ENCODE data around the gene HPS3. TPM values are rescaled to one million over a fixed set of nuclear protein-coding genes. Genes with fewer than 3 reads are reported as not detected.

The HPS3 gene
- total and polyA plus RNA-seq, 2 of the 4 experiments (the other 2 are of a cell fraction) = 15.2 to 24.2 TPM

DNA sequence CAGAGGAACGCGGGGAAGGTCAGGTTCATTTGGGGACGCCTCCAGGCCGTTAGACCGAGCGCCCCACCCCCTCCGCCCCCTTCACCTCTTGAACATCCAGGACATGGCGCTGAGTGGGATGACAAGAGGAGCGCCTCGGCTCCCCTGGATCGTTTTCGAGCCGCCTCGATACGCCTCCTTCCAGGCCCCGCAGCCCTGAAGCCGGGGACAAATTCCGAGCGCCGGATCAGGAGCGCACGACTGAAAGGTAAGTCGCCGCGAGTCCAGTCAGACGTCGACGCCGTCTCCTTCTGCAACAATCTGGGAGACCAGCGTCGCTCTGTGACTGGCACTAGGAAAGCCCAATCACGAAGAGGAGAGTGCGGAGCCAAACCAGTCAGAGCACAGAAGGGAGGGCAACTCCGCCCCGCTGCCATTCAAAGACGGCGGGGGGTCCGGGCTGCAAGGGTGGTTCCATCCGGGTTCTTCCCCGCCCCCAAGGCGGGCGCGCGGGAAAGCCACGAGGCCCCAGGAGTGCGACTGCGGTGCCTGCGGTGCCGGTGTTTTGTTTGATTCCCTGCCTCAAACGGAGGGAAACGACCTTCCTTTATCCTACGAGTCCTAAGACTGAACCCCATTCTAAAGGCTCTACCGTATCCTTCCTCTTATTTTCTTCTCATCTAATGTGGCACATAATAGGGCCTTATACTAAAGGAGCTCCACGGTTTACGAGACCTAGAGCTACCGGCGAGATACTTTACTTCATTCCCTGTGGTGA lies 43.0 kb upstream of the HPS3 start, which contains the start of gene HLTF:
Gene HLTF (minus strand): TSS at position 302 of the 757 bp plus-strand sequence. CDS start 197 bp downstream, at position 105.
- Histone ChIP-seq H2BK5ac (ENCODE audit: low read depth, low read length, poor library complexity, severe bottlenecking) (peak within 1 kb of the TSS; percentile 55), H4K5ac (ENCODE audit: low read depth, low read length) (peak within 1 kb of the TSS; percentile 94), H3K23ac (ENCODE audit: low read depth, low read length) (peak within 1 kb of the TSS; percentile 84), H2BK15ac (ENCODE audit: low read depth, low read length) (peak within 1 kb of the TSS; percentile 90; the same call in 2 of the 3 replicates), H3K27ac (ENCODE audit: insufficient read depth, low read length) (peak within 1 kb of the TSS; percentile 68), H4K8ac (ENCODE audit: low read depth in 2 of 2, low read length in 2 of 2) (peak within 1 kb of the TSS; percentile 91 to 94), H3K79me1 (ENCODE audit: low read depth in 1 of 2, low read length in 2 of 2) (peaks cover 17 to 28% of the 10 kb centered on the region in 2 experiments), H3K27me3 (ENCODE audit: control insufficient read depth, insufficient read depth, low read length) (no peaks in the 10 kb centered on the region), H3K18ac (ENCODE audit: low read depth, low read length) (peak within 1 kb of the TSS; percentile 63), H3K4ac (ENCODE audit: low read depth, low read length) (peak within 1 kb of the TSS; percentile 65), H3K36me3 (ENCODE audit: control insufficient read depth, insufficient read depth, low read length) (peaks cover 3% of the 10 kb centered on the region), H3K14ac (replicated peaks; ENCODE audit: low read depth, low read length) (peak within 1 kb of the TSS; percentile 50), H4K91ac (ENCODE audit: insufficient read depth, low read depth, low read length) (peak within 1 kb of the TSS; percentile 78), H2BK20ac (ENCODE audit: low read depth, low read length) (peak within 1 kb of the TSS; percentile 48; the same call in 1 of the 2 replicates), H3K4me2 (ENCODE audit: low read depth, low read length) (peak within 1 kb of the TSS; percentile 96), H3K4me1 (ENCODE audit: control insufficient read depth, insufficient read depth, low read length) (0 out of 2 replicates have a peak, but pooled peaks cover 2% of the 10 kb centered on the region), H3K9me1 (ENCODE audit: insufficient read depth, low read length) (no peaks in the 10 kb centered on the region), H4K20me1 (ENCODE audit: insufficient read depth, low read length) (no peaks in the 10 kb centered on the region; the same call in 1 of the 2 replicates), H2AK5ac (ENCODE audit: low read depth, low read length) (peak within 1 kb of the TSS; percentile 24; the same call in 1 of the 2 replicates), H3K56ac (ENCODE audit: extremely low read depth, insufficient read depth, low read length) (peak within 1 kb of the TSS; percentile 49), H2AK9ac (replicated peaks; ENCODE audit: low read depth, low read length, poor library complexity) (peak within 1 kb of the TSS; percentile 70), H2BK120ac (ENCODE audit: low read depth, low read length) (peak within 1 kb of the TSS; percentile 59), H2AFZ (replicated peaks; ENCODE audit: low read length, poor library complexity) (peak within 1 kb of the TSS; percentile 95), H3K9ac (ENCODE audit: low read depth, low read length) (peak within 1 kb of the TSS; percentile 66), H3K4me3 (ENCODE audit: insufficient read depth, low read depth, low read length) (peak within 1 kb of the TSS; percentile 79), H3K9me3 (ENCODE audit: control insufficient read depth, insufficient read depth, low read length) (no peaks in the 10 kb centered on the region)
- peak; percentile 98 for DNase-seq
- no TSS peak for BruUV-seq (replicated peaks)
- dilution Hi-C loops (cut with HindIII; ENCODE audit: low sequenced_read_pairs, unreplicated experiment) (no loop called here), intact Hi-C loops (cut with micrococcal nuclease) (no loop called here), in situ Hi-C loops (cut with MboI; ENCODE audit: low sequenced_read_pairs) (no loop called here)
- TF ChIP-seq, protein P1, sequence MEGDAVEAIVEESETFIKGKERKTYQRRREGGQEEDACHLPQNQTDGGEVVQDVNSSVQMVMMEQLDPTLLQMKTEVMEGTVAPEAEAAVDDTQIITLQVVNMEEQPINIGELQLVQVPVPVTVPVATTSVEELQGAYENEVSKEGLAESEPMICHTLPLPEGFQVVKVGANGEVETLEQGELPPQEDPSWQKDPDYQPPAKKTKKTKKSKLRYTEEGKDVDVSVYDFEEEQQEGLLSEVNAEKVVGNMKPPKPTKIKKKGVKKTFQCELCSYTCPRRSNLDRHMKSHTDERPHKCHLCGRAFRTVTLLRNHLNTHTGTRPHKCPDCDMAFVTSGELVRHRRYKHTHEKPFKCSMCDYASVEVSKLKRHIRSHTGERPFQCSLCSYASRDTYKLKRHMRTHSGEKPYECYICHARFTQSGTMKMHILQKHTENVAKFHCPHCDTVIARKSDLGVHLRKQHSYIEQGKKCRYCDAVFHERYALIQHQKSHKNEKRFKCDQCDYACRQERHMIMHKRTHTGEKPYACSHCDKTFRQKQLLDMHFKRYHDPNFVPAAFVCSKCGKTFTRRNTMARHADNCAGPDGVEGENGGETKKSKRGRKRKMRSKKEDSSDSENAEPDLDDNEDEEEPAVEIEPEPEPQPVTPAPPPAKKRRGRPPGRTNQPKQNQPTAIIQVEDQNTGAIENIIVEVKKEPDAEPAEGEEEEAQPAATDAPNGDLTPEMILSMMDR (conservative IDR thresholded peaks at IDR 0.05; ENCODE audit: low read depth, low read length) = no peak
- TF ChIP-seq BHLHE40 (IDR thresholded peaks at IDR 0.05; ENCODE audit: low read depth, low read length) (no peak), RFX5 (IDR thresholded peaks at IDR 0.05; ENCODE audit: low read depth, low read length) (no peak), MAFK (IDR thresholded peaks at IDR 0.05; ENCODE audit: low read depth, low read length) (no peak), FOS (IDR thresholded peaks at IDR 0.05; ENCODE audit: low read depth, low read length) (peak; percentile 83), CEBPB (IDR thresholded peaks at IDR 0.05; ENCODE audit: low read depth, low read length) (peak; percentile 29; the same call in 1 of the 2 replicates), SMC3 (IDR thresholded peaks at IDR 0.05; ENCODE audit: low read depth, low read length) (no peak), MAZ (IDR thresholded peaks at IDR 0.05; ENCODE audit: borderline replicate concordance, low read depth, low read length) (peak; percentile 65; the same call in 1 of the 2 replicates), POLR2A (IDR thresholded peaks at IDR 0.05; ENCODE audit: low read depth, low read length) (0 out of 2 replicates have a peak, but pooled peaks have one; percentile 39)
- TF ChIP-seq, protein P2, sequence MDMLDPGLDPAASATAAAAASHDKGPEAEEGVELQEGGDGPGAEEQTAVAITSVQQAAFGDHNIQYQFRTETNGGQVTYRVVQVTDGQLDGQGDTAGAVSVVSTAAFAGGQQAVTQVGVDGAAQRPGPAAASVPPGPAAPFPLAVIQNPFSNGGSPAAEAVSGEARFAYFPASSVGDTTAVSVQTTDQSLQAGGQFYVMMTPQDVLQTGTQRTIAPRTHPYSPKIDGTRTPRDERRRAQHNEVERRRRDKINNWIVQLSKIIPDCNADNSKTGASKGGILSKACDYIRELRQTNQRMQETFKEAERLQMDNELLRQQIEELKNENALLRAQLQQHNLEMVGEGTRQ (IDR thresholded peaks at IDR 0.05; ENCODE audit: low read depth, low read length) = no peak
- WGBS, 2 experiments (ENCODE audit: extremely low coverage in 2 of 2, insufficient read length in 1 of 2) = 5% methylated on average over 37 of the region's 57 CpGs; no CpG with 5 or more reads in 1 of the 2 experiments
- POLR2A ChIA-PET (ENCODE audit: unreplicated experiment) = no interaction called here
- CTCF ChIA-PET = no interaction called here
- ATAC-seq (ENCODE audit: low read depth) = peak; percentile 100

Measured in IMR-90 (cell line).